ENCODE results near the gene TPX2.

DNA sequence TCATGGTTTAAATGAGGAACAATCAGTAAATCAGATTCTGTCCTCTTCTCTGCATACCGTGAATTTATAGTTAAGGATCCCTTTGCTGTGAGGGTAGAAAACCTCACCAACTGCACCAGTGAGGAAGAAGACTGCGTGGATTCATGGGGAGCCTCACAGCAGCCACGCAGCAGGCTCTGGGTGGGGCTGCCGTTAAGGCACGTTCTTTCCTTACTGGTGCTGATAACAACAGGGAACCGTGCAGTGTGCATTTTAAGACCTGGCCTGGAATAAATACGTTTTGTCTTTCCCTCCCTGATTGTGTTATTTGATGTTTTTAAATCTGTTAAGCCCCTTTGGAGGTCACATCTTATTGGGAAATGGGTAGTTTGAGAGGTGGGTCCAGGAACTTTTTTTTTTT lies 62.4 kb downstream of the TPX2 start:
- TF ChIP-seq, protein P1, sequence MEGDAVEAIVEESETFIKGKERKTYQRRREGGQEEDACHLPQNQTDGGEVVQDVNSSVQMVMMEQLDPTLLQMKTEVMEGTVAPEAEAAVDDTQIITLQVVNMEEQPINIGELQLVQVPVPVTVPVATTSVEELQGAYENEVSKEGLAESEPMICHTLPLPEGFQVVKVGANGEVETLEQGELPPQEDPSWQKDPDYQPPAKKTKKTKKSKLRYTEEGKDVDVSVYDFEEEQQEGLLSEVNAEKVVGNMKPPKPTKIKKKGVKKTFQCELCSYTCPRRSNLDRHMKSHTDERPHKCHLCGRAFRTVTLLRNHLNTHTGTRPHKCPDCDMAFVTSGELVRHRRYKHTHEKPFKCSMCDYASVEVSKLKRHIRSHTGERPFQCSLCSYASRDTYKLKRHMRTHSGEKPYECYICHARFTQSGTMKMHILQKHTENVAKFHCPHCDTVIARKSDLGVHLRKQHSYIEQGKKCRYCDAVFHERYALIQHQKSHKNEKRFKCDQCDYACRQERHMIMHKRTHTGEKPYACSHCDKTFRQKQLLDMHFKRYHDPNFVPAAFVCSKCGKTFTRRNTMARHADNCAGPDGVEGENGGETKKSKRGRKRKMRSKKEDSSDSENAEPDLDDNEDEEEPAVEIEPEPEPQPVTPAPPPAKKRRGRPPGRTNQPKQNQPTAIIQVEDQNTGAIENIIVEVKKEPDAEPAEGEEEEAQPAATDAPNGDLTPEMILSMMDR (IDR thresholded peaks at IDR 0.05), result no peak
- no peak for TF ChIP-seq EZH2 (IDR thresholded peaks at IDR 0.05)
